ENCODE results near the gene MYL12B.
A peak's percentile ranks its signal among the peaks of the same experiment; 100 is the strongest.

Gene MYL12B

GRCh38 chr18:3263132-3263700, 1.3 kb downstream of the MYL12B start:
- DNase-seq, result no peak

- no peak for DNase-seq
Measured at GRCh38 chr18:3264362-3264761, 2.4 kb downstream of the MYL12B start.

GRCh38 chr18:3265564-3266033, 3.7 kb downstream of the MYL12B start:
- no peak for DNase-seq

GRCh38 chr18:3266062-3266608, 4.2 kb downstream of the MYL12B start:
- DNase-seq, result no peak

- DNase-seq, result no peak
Measured at GRCh38 chr18:3268306-3268705, 6.4 kb downstream of the MYL12B start.

GRCh38 chr18:3269241-3269913, 7.4 kb downstream of the MYL12B start:
- DNase-seq, result no peak

GRCh38 chr18:3269914-3270299, 8.0 kb downstream of the MYL12B start:
- no peak for DNase-seq

GRCh38 chr18:3273042-3273441, 11.1 kb downstream of the MYL12B start:
- DNase-seq, result no peak

GRCh38 chr18:3277643-3278213, 15.8 kb downstream of the MYL12B start:
- DNase-seq, result peak; percentile 20

- DNase-seq, result no peak
Measured at GRCh38 chr18:3279201-3280185, 17.6 kb downstream of the MYL12B start.

- DNase-seq, result peak; percentile 94
Measured at GRCh38 chr18:3281456-3282400, 19.8 kb downstream of the MYL12B start.

- DNase-seq, result no peak
Measured at GRCh38 chr18:3283253-3283863, 21.4 kb downstream of the MYL12B start.

- no peak for DNase-seq
Measured at GRCh38 chr18:3283908-3284307, 22.0 kb downstream of the MYL12B start.

- DNase-seq, result no peak
Measured at GRCh38 chr18:3284501-3284900, 22.6 kb downstream of the MYL12B start.

- DNase-seq, result no peak
Measured at GRCh38 chr18:3286159-3286558, 24.2 kb downstream of the MYL12B start.

- DNase-seq, result no peak
Measured at GRCh38 chr18:3293196-3293951, 31.4 kb downstream of the MYL12B start.

- DNase-seq, result peak; percentile 53
Measured at GRCh38 chr18:3294435-3295080, 32.6 kb downstream of the MYL12B start.

- no peak for DNase-seq
Measured at GRCh38 chr18:3297025-3297984, 35.4 kb downstream of the MYL12B start.

- DNase-seq, result no peak
Measured at GRCh38 chr18:3304832-3305231, 42.9 kb downstream of the MYL12B start.
